Endothelial cell of umbilical vein (primary cell): ENCODE results near the gene NFE2L1. TPM values are rescaled to one million over a fixed set of nuclear protein-coding genes. Genes with fewer than 3 reads are reported as not detected.

ENCODE experiments used
- BruUV-seq: library from RNA; stranded (reverse); fragments of 400-500 nt; replicated peaks from 2 replicates; lab custom pipeline; 2021; lab: Mats Ljungman, UMichigan
- CTCF ChIA-PET: fragments of 300-600, 350-600 bp; sonication (Branson Sonifier 250); formaldehyde crosslinking; loops from one replicate; lab custom pipeline; 2021; ENCODE audit warnings: antibody characterized with exemption, inconsistent platforms; lab: Charles Lee
- POLR2A ChIA-PET: fragments of 300-600, 350-600 bp; sonication (Branson Sonifier 250); formaldehyde crosslinking; loops from one replicate; lab custom pipeline; 2021; ENCODE audit warnings: antibody characterized with exemption, inconsistent platforms; lab: Charles Lee
- DNase-seq: peaks from one replicate; pipeline ENCODE4 v3.0.0-alpha.2; 2011; ENCODE audit warnings: low read depth, low spot score
- FAIRE-seq: peaks from 2 replicates; lab custom pipeline; 2011; peaks lifted over from hg19 to GRCh38; lab: Jason Lieb, UNC
- H2AFZ ChIP-seq: 2 replicates; pipeline ENCODE4 v1.6.0; 2012; ENCODE audit warnings: low read depth, low read length, control low read depth, inconsistent platforms
- H3K27ac ChIP-seq: 2 replicates; pipeline ENCODE4 v1.5.1; 2011; ENCODE audit warnings: low read depth, mild to moderate bottlenecking, control low read depth, low read length, moderate library complexity; ENCODE audit not compliant: insufficient read depth
- H3K27me3 ChIP-seq, 2 experiments: 2 replicates each; pipeline versions ENCODE4 v1.6.0 to v1.6.1; 2011; ENCODE audit warnings: low read length in 2 of 2, mixed read lengths in 1 of 2; ENCODE audit not compliant: control insufficient read depth in 2 of 2, insufficient read depth in 2 of 2
- H3K36me3 ChIP-seq, 2 experiments: 2 replicates in 1 of 2; 3 replicates in 1 of 2; pipeline ENCODE4 v1.5.1; 2011; ENCODE audit warnings: low read length in 2 of 2, mild to moderate bottlenecking in 1 of 2, moderate library complexity in 1 of 2; ENCODE audit not compliant: control insufficient read depth in 2 of 2, insufficient read depth in 2 of 2; ENCODE audit errors: extremely low read depth in 1 of 2
- H3K4me1 ChIP-seq: 3 replicates; pipeline ENCODE4 v1.5.1; 2011; ENCODE audit warnings: mild to moderate bottlenecking, low read length; ENCODE audit not compliant: control insufficient read depth, insufficient read depth; ENCODE audit errors: extremely low read depth
- H3K4me2 ChIP-seq: 2 replicates; pipeline ENCODE4 v1.6.1; 2011; ENCODE audit warnings: low read length, control low read depth, mixed read lengths; ENCODE audit not compliant: insufficient read depth
- H3K4me3 ChIP-seq, 3 experiments: fragments of 200-600 bp in 1 of 3; sonication (generic), shearing (Covaris generic) in 1 of 3; replicated peaks in 1 of 3; 2 replicates each; pipeline ENCODE4 v1.5.1; 2011 to 2016; ENCODE audit warnings: control low read depth in 3 of 3, low read length in 3 of 3, mild to moderate bottlenecking in 2 of 3, inconsistent platforms in 1 of 3, low read depth in 1 of 3, moderate library complexity in 1 of 3; ENCODE audit not compliant: insufficient read depth in 1 of 3
- H3K79me2 ChIP-seq: 2 replicates; pipeline ENCODE4 v1.6.0; 2012; ENCODE audit warnings: low read length, inconsistent platforms; ENCODE audit not compliant: control insufficient read depth, insufficient read depth
- H3K9ac ChIP-seq: replicated peaks from 2 replicates; pipeline ENCODE3; 2011; ENCODE audit warnings: low read length, control low read depth; ENCODE audit not compliant: insufficient read depth; ENCODE audit errors: extremely low read depth
- H3K9me1 ChIP-seq: replicated peaks from 3 replicates; pipeline ENCODE4 v1.6.0; 2011; ENCODE audit warnings: mild to moderate bottlenecking, low read length; ENCODE audit not compliant: control insufficient read depth, insufficient read depth; ENCODE audit errors: extremely low read depth
- H3K9me3 ChIP-seq: replicated peaks from 2 replicates; pipeline ENCODE4 v1.5.1; 2012; ENCODE audit warnings: low read length, inconsistent platforms; ENCODE audit not compliant: control insufficient read depth, insufficient read depth
- H4K20me1 ChIP-seq: replicated peaks from 2 replicates; pipeline ENCODE3; 2011; ENCODE audit warnings: mild to moderate bottlenecking, low read length; ENCODE audit not compliant: control insufficient read depth, insufficient read depth; ENCODE audit errors: extremely low read depth
- CTCF ChIP-seq, 2 donors: IDR thresholded peaks; 1 replicate in 1 of 2; 2 replicates in 1 of 2; pipeline ENCODE4 v1.5.1; 2011; ENCODE audit warnings: low read length in 2 of 2, mild to moderate bottlenecking in 2 of 2, moderate library complexity in 2 of 2, control low read depth in 1 of 2, inconsistent platforms in 1 of 2, low read depth in 1 of 2; ENCODE audit not compliant: insufficient read depth in 1 of 2; ENCODE audit errors: extremely low read depth in 1 of 2
- EZH2 ChIP-seq: IDR thresholded peaks from 2 replicates; pipeline ENCODE4 v1.6.1; 2012; ENCODE audit warnings: borderline replicate concordance, low read depth, mild to moderate bottlenecking, moderate library complexity, low read length, inconsistent platforms; ENCODE audit not compliant: severe bottlenecking
- FOS ChIP-seq: IDR thresholded peaks from 2 replicates; pipeline ENCODE4 v1.6.1; 2011; ENCODE audit warnings: mild to moderate bottlenecking, low read length, moderate library complexity, borderline replicate concordance; ENCODE audit not compliant: insufficient read depth
- GATA2 ChIP-seq: IDR thresholded peaks from 2 replicates; pipeline ENCODE4 v1.7.0; 2011; ENCODE audit warnings: low read depth, mild to moderate bottlenecking, moderate library complexity, mixed read lengths, low read length; ENCODE audit not compliant: insufficient read length, insufficient read depth
- JUN ChIP-seq: IDR thresholded peaks from 2 replicates; pipeline ENCODE4 v1.6.1; 2011; ENCODE audit warnings: borderline replicate concordance, low read depth; ENCODE audit not compliant: insufficient read length, insufficient read depth
- MAX ChIP-seq: IDR thresholded peaks from 2 replicates; pipeline ENCODE4 v1.6.1; 2011; ENCODE audit not compliant: insufficient read depth, insufficient read length
- MYC ChIP-seq: IDR thresholded peaks from one replicate; pipeline ENCODE4 v1.6.1; 2011; ENCODE audit warnings: mild to moderate bottlenecking, low read depth, low read length
- POLR2A ChIP-seq: IDR thresholded peaks from 2 replicates; pipeline ENCODE4 v1.6.1; 2012; ENCODE audit warnings: low read depth, mild to moderate bottlenecking, control low read depth, low read length
- POLR2AphosphoS5 ChIP-seq: IDR thresholded peaks from 2 replicates; pipeline ENCODE4 v1.6.1; 2012; ENCODE audit warnings: low read depth, mild to moderate bottlenecking, control low read depth, low read length, moderate library complexity; ENCODE audit not compliant: insufficient read depth
- dilution Hi-C: fragments of 300-500 bp; cut with MboI; formaldehyde crosslinking; loops from one replicate; pipeline ENCODE4 v1.15.0; 2019; ENCODE audit warnings: low sequenced_read_pairs; ENCODE audit not compliant: extremely low pct_ligation_motif_present
- intact Hi-C: fragments of 100-400 bp; cut with micrococcal nuclease; formaldehyde crosslinking; loops from one replicate; pipeline ENCODE4 v1.10.0; 2022
- polyA plus RNA-seq, 4 experiments: library from polyadenylated mRNA; depleted of rRNA in 3 of 4; stranded (reverse) in 3 of 4; unstranded in 1 of 4; fragments of >200 nt; gene quantifications; 2 replicates each; pipeline versions ENCODE4 v1.2.1 to v1.2.3, GENCODE V29; 2011 to 2012; ENCODE audit warnings: missing spikeins in 1 of 4
- total RNA-seq: library from RNA; stranded (reverse); gene quantifications from 2 replicates; pipeline ENCODE4 v1.2.3, GENCODE V29; 2021

NFE2L1 gene
- total and polyA plus RNA-seq, 2 donors (not counting 3 experiments of a cell fraction or from before 2014, with no cell fraction given), result 187 to 236 TPM

- Histone ChIP-seq H3K27me3 (no peaks in the 10 kb centered on the region), H3K9ac (no peak overlapping the region), H2AFZ (no peak overlapping the region), H3K4me3 (no peak overlapping the region), H3K4me1 (peaks cover 9% of the 10 kb centered on the region), H3K9me3 (no peaks in the 10 kb centered on the region), H4K20me1 (no peaks in the 10 kb centered on the region), H3K4me2 (no peak overlapping the region), H3K36me3 (no peaks in the 10 kb centered on the region), H3K27ac (no peak overlapping the region), H3K9me1 (no peaks in the 10 kb centered on the region), H3K79me2 (no peaks in the 10 kb centered on the region)
- intact Hi-C loops, result no loop called here
- TF ChIP-seq CTCF (IDR thresholded peaks at IDR 0.05; ENCODE audit: extremely low read depth in 1 of 2, insufficient read depth in 1 of 2, low read depth in 1 of 2, low read length in 2 of 2), result no peak
- TF ChIP-seq POLR2A, result no peak
- no peak for TF ChIP-seq POLR2AphosphoS5
- no peak for TF ChIP-seq GATA2
- no peak for TF ChIP-seq EZH2
- no peak for TF ChIP-seq MYC
- TF ChIP-seq MAX, result no peak
- TF ChIP-seq JUN, result no peak
- no peak for TF ChIP-seq FOS
- CTCF ChIA-PET, result interaction anchor here (0.7 to 4.2 kb wide), 8 partner anchors 9 to 88 kb away, joined by 3 to 27 read pairs (median 4); no protein-coding TSS in a partner anchor
- FAIRE-seq (no peak), DNase-seq (no peak)
- no TSS peak for BruUV-seq
- POLR2A ChIA-PET, result no interaction called here
- dilution Hi-C loops, result no loop called here
These were observed 5.0 kb upstream of the NFE2L1 start for GRCh38 chr17:48043176-48043575.
